Thoracic aorta (tissue), 2 donors: ENCODE measurements around the gene ITPR2. TPM values are rescaled to one million over a fixed set of nuclear protein-coding genes. Genes with fewer than 3 reads are reported as not detected.

ENCODE experiments used
- ATAC-seq: fragments of 150-250 bp; one replicate; pipeline ENCODE4 v1.8.0; 2017; ENCODE audit warnings: low read depth; ENCODE audit not compliant: insufficient number of reproducible peaks, low FRiP score
- DNase-seq: peaks from one replicate; pipeline ENCODE4 v3.0.0-alpha.2; 2020; ENCODE audit warnings: low spot score
- H3K27ac ChIP-seq, 2 donors: fragments of 200-600 bp; sonication (generic); 1 replicate in 1 of 2; 2 replicates in 1 of 2; pipeline ENCODE4 v1.5.1; 2016; ENCODE audit warnings: mild to moderate bottlenecking in 2 of 2, moderate library complexity in 2 of 2
- H3K27me3 ChIP-seq: fragments of 200-600 bp; sonication (generic); replicated peaks from 2 replicates; pipeline ENCODE4 v1.6.0; 2016; ENCODE audit warnings: mild to moderate bottlenecking; ENCODE audit not compliant: insufficient read depth
- H3K36me3 ChIP-seq: fragments of 200-600 bp; sonication (generic); one replicate; pipeline ENCODE4 v1.5.1; 2016
- H3K4me1 ChIP-seq, 2 donors: fragments of 200-600 bp; sonication (generic); 1 replicate in 1 of 2; 2 replicates in 1 of 2; pipeline versions ENCODE4 v1.5.1 to v1.6.0; 2016; ENCODE audit warnings: low read depth in 2 of 2, mild to moderate bottlenecking in 1 of 2; ENCODE audit not compliant: control insufficient read depth in 1 of 2
- H3K4me3 ChIP-seq: fragments of 200-600 bp; sonication (generic); 2 replicates; pipeline ENCODE4 v1.5.1; 2016; ENCODE audit warnings: mild to moderate bottlenecking
- H3K9me3 ChIP-seq: fragments of 200-600 bp; sonication (generic); 2 replicates; pipeline ENCODE4 v1.5.1; 2016
- total RNA-seq, 2 donors: library from RNA; depleted of rRNA; stranded (reverse); fragments of >200 nt; gene quantifications; one replicate each; pipeline versions ENCODE4 v1.1.0 to v1.2.3, GENCODE V29; 2016
- TF ChIP-seq, protein P1 (sequence below): fragments of 200-600 bp; sonication (generic); IDR thresholded peaks from one replicate; pipeline ENCODE4 v1.5.1; 2019; ENCODE audit warnings: antibody characterized with exemption

The ITPR2 gene
- total RNA-seq, 2 donors from 2014 or later: 28.3 to 86.3 TPM

DNA sequence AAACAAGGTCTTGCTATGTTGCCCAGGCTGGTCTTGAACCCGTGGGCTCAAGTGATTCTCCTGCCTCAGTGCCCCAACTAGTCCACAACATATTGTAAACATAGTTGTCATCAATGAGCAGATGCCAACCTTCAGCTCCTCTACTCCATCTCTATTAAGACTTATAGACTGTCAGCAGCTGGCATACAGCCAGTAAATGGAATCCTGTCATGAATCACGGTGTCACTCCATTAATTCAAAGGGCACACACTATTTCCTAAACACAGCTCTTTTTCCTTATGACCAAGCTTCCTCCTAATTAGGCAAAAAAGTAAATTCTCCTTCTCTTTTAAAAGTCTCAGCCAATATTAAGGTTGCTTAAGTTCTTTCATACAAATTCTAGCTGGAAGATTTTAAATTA is 111.2 kb downstream of the ITPR2 start:
- TF ChIP-seq, protein P1, sequence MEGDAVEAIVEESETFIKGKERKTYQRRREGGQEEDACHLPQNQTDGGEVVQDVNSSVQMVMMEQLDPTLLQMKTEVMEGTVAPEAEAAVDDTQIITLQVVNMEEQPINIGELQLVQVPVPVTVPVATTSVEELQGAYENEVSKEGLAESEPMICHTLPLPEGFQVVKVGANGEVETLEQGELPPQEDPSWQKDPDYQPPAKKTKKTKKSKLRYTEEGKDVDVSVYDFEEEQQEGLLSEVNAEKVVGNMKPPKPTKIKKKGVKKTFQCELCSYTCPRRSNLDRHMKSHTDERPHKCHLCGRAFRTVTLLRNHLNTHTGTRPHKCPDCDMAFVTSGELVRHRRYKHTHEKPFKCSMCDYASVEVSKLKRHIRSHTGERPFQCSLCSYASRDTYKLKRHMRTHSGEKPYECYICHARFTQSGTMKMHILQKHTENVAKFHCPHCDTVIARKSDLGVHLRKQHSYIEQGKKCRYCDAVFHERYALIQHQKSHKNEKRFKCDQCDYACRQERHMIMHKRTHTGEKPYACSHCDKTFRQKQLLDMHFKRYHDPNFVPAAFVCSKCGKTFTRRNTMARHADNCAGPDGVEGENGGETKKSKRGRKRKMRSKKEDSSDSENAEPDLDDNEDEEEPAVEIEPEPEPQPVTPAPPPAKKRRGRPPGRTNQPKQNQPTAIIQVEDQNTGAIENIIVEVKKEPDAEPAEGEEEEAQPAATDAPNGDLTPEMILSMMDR: no peak
- no peaks in the 10 kb centered on the region for H3K36me3 ChIP-seq
- H3K9me3 ChIP-seq: no peaks in the 10 kb centered on the region
- no peak overlapping the region for H3K4me3 ChIP-seq
- DNase-seq (no peak), ATAC-seq (no peak)
- no peaks in the 10 kb centered on the region for H3K27me3 ChIP-seq
- H3K4me1 ChIP-seq: peaks cover 3 to 26% of the 10 kb centered on the region in 2 donors
- no peak overlapping the region for H3K27ac ChIP-seq

DNA sequence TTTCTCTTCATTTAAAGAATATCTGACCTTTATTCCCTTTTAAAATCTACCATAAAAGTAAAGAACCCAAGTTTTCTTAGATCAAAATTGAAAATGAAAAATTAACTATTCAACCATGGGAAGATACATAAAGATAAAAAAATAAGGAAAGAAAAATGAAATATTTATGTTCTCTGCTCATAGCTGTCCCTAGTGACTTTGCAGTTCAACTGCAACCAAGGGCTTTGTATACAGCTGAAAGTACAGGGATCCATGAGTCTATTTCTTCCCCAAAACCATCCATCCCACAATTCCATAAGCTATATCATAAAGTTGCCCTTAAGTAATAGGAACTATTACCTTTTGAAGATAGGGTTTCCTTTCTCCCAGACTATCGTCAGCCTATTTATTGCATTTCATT is 113.1 kb downstream of the ITPR2 start:
- TF ChIP-seq, protein P1: no peak
- H3K4me1 ChIP-seq: peaks cover 3 to 24% of the 10 kb centered on the region in 2 donors
- no peak for ATAC-seq

DNA sequence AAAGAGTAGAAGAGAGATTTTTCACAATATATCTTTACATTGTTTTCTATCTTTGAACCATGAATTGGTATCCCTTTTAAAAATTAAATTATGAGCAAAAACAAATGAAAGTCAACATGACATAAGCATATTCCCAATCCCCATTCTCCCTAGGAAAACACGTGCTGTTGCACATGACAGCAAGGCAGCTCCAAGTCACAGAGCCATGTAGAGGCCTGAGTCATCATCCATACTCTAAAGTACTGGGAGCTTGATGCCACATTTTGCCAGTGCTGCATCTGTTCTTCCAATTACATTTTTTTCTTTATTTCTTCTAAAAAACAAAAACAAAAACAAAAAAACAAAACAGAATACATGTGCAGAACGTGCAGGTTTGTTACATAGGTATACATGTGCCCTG is 115.2 kb downstream of the ITPR2 start:
- ATAC-seq (no peak), DNase-seq (no peak)
- H3K36me3 ChIP-seq: no peaks in the 10 kb centered on the region
- no peak overlapping the region for H3K27ac ChIP-seq
- peaks cover 0 to 4% of the 10 kb centered on the region in 2 donors for H3K4me1 ChIP-seq
- no peaks in the 10 kb centered on the region for H3K27me3 ChIP-seq
- TF ChIP-seq, protein P1: no peak
- H3K4me3 ChIP-seq: no peak overlapping the region
- H3K9me3 ChIP-seq: no peaks in the 10 kb centered on the region

More for the DNA sequence above, 113.1 kb downstream of the ITPR2 start:
- Histone ChIP-seq H3K36me3 (no peaks in the 10 kb centered on the region), H3K9me3 (no peaks in the 10 kb centered on the region), H3K27me3 (no peaks in the 10 kb centered on the region), H3K4me3 (no peak overlapping the region), H3K27ac (no peak overlapping the region)
- no peak for DNase-seq

DNA sequence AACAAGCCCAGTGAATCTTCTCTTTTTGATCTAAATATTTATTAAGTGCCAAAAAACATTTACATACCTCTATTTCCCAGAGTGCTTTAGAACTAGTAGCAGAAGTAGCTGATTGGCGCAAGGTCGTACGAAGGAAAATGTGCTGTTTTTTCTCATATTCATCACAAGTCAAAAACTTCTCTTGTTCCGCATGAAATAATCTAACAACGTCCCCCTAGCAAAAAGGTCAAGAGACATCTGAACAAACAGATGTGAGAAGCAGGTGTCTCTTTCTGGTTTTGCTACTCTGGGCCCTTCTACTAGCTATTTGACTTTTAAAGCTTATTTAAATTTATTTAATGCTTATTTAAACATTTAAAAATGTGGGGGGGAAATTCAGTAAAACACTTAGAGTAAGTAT is 117.8 kb downstream of the ITPR2 start:
- TF ChIP-seq, protein P1: no peak
- no peak for ATAC-seq

DNA sequence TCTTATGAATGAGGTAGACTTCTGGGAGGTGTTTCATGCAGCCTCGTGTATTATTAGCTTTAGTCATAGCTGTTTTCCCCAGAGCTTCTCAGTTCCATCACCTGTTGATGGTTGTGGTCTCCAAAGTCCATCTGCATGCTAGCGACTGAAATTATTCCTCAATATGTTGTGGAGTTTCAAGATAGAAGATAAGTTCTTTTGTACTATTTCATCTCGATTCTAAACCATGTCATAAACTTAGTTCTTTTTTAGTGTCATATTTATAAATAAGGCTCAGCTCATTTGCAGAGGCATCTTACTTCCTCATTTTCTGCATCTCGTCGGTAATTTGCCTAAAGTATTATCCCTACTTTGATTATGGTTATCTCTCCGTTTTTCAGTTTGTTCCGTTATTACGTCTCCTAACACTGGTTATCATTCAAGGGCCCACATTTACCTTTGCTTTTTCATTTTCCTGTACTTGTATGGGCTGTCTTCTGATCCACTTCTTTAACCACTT is 119.1 kb downstream of the ITPR2 start:
- Histone ChIP-seq H3K27me3 (no peaks in the 10 kb centered on the region), H3K4me1 (no peaks in the 10 kb centered on the region), H3K27ac (no peak overlapping the region), H3K4me3 (no peak overlapping the region), H3K36me3 (peaks cover 2% of the 10 kb centered on the region), H3K9me3 (no peaks in the 10 kb centered on the region)
- DNase-seq: no peak
- TF ChIP-seq, protein P1: no peak
- ATAC-seq: no peak

More for the DNA sequence above, 117.8 kb downstream of the ITPR2 start:
- Histone ChIP-seq H3K27ac (no peak overlapping the region), H3K36me3 (no peaks in the 10 kb centered on the region), H3K27me3 (no peaks in the 10 kb centered on the region), H3K4me3 (no peak overlapping the region), H3K9me3 (no peaks in the 10 kb centered on the region), H3K4me1 (no peaks in the 10 kb centered on the region)
- DNase-seq: no peak
